HT-29 (cell line): ENCODE data around the gene SCCPDH. TPM values are rescaled to one million over a fixed set of nuclear protein-coding genes. Genes with fewer than 3 reads are reported as not detected.
A peak's percentile ranks its signal among the peaks of the same experiment; 100 is the strongest.
"Not testable (repeated sequence)": the region's sequence is repeated elsewhere in the genome, so short reads cannot be mapped to it uniquely, and the experiment has no call there.

Experiments used
- DNase-seq: peaks from one replicate; pipeline ENCODE4 v3.0.0-alpha.2; 2015; ENCODE audit warnings: low spot score
- total RNA-seq: library from RNA; depleted of rRNA; stranded (reverse); fragments of >200 nt; shearing (Covaris generic); gene quantifications from 2 replicates; pipeline ENCODE4 v1.2.3, GENCODE V29; 2014

SCCPDH gene
- total RNA-seq, 1 experiment from 2014 or later = 21.5 TPM

DNA sequence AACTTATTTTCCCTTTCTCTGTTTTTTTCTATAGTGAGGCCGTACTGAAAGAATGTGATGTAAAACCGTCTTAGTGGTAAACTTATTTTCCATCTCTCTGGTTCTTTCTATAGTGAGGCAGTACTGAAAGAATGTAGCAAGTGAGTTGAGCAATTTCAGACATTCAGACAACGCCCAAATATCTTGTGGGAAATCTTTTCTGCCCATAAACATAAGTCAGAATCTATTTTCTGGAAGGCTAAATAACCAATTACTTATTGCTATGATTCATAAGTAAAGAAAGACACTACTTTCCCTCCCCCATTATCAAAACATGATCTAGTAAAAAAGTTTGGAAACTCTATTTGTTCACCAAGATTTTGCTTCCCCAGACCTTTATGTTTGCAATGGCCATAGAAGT, 18.8 kb upstream of the SCCPDH start:
- DNase-seq = no peak

DNA sequence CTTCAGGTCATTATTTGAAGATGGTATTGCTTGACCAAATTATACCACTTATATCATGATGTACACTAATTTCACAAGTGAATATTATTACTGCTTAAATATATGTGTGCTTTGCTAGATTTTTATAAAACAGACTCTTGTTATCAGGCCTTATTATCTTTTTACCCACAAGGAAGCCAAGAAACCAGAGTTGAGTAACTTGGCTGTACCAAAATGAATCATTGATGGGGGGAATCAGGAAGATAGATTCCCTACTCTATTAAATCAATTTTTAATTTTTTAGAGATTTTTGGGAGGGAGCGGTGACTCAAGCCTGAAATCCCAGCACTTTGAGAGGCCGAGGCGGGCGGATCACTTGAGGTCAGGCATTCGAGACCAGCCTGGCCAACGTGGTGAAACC, 16.0 kb upstream of the SCCPDH start:
- no peak for DNase-seq

DNA sequence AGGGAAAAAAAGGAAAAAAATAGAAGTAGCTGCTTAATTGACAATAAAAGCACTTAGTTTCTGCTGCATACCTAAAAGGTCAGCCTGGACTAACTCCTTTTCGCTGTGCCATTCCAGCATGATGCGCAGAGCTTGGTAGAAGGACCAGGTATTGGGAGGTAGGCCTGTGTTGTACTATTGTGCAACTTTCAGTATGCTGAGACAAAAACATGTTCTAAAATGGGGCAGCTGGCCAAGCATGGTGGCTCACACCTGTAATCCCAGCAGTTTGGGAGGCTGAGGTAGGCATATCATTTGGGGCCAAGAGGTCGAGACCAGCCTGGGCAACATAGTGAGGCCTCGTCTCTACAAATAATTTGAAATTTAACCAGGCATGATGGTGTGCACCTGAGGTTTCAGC, 15.0 kb upstream of the SCCPDH start:
- DNase-seq = no peak

DNA sequence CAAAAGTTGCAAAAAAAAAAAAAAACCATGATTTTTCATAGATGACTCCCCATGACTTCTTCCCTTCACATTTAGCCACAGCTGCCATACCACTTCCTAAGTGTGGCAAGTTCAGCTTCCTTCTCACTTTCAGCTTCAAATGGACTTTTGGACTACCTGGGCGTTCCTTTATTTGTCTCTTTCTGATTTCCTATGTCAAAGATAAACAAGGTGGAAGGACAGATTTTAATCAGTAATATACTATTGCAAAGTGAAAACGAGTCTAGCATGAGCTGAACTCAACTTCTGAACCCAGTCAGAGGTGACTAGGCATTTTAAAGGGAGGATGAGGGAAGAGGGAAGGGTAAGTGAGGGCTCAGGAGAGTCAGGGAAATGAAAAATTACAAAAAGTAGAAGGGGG, 14.4 kb upstream of the SCCPDH start:
- peak; percentile 48 for DNase-seq

DNA sequence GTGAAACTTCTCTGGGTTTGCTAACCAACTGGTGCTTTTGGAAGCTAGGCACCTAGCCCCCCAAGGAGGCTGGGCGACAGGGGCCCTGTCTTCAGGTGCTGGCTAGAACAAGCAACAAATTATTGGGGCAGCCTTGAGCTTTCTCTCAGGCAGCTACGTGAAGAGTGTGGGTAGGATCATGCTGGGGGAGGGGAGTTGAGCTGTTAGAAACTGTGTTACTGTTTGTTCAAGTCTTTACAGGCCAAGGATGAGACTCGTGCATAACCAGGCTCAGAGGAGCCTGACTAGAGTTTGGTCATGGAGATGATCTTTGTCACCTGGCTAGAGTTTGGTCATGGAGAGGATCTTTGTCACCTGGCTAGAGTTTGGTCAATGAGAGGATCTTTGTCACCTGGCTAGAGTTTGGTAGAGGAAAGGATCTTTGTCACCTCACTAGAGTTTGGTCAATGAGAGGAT, 12.6 kb upstream of the SCCPDH start:
- no peak for DNase-seq

DNA sequence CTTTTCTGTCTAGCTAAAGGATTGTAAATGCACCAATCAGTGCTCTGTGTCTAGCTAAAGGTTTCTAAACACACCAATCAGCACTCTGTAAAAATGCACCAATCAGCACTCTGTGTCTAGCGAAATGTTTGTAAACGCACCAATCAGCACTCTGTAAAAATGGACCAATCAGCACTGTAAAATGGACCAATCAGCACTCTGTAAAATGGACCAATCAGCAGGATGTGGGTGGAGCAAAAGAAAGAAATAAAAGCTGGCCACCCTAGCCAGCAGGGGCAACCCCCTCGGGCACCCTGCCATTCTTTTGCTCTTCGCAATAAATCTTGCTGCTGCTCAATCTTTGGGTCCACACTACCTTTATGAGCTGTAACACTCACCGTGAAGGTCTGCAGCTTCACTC, 11.8 kb upstream of the SCCPDH start:
- DNase-seq = not testable (repeated sequence)

DNA sequence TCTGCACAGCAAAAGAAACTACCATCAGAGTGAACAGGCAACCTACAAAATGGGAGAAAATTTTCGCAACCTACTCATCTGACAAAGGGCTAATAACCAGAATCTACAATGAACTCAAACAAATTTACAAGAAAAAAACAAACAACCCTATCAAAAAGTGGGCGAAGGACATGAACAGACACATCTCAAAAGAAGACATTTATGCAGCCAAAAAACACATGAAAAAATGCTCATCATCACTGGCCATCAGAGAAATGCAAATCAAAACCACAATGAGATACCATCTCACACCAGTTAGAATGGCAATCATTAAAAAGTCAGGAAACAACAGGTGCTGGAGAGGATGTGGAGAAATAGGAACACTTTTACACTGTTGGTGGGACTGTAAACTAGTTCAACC, 4.8 kb upstream of the SCCPDH start:
- DNase-seq = not testable (repeated sequence)

DNA sequence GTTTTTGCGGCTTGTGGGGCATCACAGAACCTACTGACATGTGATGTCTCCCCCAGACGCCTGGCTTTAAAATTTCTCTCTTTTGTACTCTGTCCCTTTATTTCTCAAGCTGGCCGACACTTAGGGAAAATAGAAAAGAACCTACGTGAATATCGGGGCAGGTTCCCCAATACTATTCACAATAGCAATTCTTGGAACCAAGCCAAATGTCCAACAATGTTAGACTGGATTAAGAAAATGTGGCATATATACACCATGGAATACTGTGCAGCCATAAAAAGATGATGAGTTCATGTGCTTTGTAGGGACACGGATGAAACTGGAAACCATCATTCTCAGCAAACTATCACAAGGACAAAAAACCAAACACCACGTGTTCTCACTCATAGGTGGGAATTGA, 3.4 kb upstream of the SCCPDH start:
- DNase-seq = not testable (repeated sequence)

DNA sequence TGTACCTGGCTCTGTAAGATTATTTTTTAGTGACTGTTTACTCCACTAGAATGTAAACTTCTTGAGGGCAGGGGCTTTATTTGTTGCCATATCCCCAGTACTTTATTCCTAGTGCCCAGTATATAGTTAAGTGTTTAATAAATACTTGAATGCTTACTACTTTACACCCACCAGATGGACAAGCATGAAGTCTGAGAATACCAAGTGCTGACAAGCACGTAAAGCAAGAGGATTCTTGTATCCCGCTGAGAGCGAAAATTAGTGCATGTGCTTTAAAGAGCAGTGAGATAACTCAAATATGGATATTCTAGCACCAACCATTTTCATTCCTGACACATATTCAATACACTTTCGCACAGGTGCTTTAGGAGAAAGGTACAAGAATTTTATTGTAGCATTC, 1.5 kb upstream of the SCCPDH start:
- DNase-seq = no peak

DNA sequence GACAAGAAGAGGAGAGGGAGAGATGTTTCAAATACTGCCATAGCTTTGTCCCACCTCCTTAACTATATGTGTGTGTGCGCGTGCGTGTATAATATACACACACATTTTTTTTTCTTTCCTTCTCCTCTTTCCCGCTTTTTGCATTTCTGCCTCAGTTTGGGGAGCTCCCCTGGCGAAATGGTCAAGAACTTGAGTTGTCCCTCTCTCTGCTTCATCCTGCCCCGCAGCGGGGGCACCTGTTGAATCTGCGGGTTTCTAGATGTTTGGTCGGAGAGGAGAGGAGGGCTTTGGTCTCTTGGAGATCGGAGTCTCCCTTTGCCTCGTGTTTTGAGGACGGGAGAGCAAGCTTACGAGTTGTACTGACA, 504 bp downstream of the SCCPDH start:
- DNase-seq = peak; percentile 41

DNA sequence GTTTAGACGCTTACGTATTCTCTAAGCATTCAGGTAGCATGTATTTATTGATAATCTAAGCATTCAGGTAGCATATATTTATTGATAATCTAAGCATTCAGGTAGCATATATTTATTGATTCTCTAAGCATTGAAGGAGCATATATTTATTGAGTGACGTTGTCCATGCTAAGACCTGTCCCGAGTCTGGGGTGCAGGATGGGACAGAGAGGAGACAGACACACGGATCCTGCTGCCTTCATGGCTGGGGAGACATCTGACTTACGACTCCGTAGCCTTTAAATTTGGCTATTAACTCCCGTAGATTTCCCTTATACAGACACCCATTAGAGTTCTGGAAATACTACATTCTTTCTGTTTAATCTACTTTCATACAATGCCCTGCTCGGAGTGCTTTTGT, 982 bp downstream of the SCCPDH start:
- DNase-seq = no peak

DNA sequence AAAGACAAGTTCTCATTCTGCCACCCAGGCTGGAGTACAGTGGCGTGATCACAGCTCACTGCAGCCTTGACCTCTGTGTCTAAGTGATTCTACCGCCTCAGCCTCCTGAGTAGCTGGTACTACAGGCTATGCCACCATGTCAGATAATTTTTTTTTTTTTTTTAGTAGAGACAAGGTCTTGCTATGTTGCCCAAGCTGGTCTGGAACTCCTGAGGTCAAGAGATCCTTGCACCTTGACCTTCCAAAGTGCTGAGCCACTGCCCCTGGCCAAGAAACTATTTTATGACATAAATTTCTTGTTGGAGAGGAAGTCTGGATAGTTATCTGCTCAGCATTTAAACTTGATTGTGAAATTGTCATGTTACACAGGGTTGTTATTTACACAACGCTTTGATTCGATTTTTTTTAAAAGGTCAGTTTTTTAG, 2.1 kb downstream of the SCCPDH start:
- DNase-seq = no peak

DNA sequence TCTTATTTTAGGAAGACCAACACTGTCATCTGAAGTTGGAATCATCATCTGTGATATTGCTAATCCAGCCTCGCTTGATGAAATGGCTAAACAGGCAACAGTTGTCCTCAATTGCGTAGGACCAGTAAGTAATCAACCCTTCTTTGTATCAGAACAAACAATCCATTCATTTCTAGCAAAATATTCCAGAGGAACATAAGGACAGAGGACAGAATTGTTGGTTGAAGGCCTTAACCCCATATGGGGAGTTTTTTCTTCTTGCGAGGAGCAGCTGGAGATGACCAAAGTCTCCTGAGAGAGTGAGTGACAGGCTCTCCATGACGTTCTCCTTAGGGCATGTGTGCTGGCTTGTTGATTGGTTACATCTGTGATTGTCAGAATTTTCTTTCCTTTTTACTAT, 2.7 kb downstream of the SCCPDH start:
- no peak for DNase-seq

DNA sequence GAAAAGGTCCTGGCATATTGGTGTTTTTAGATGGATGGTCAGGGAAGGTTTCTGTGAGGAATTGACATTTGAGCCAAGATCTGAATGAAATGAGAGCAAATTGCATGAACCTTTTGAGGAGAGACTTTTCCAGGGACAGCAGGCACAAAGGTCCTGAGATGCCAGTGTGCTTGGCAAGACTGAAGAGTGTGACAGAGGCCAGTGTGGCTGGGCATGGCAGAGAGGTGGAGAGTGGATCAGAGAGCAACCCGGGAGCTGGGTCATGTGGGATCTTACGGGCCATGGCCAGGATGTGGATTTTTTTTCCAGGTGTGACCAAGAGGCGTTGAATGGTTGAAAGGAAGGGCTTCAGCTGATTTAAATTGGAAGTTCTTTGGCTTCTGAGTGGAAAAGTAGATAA, 3.4 kb downstream of the SCCPDH start:
- DNase-seq = no peak

DNA sequence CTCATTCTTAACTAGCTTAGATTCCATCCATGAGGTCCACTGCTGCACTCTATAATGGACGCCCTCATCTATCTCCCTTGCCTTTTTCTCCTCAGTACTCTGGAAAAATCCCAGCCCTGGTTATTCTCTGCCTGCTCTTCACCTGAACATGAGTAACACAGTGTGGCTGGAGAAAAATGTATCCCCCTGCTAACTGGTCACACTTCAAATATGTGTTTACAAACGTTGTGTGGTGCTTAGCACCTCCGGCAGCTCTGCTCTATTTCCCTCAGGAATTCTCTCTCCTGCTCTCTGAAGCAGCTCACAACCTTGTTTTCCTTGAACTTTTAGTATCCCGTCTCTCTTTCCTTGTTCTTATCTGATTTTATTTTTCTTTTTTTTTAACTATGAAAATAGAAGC, 4.1 kb downstream of the SCCPDH start:
- no peak for DNase-seq

DNA sequence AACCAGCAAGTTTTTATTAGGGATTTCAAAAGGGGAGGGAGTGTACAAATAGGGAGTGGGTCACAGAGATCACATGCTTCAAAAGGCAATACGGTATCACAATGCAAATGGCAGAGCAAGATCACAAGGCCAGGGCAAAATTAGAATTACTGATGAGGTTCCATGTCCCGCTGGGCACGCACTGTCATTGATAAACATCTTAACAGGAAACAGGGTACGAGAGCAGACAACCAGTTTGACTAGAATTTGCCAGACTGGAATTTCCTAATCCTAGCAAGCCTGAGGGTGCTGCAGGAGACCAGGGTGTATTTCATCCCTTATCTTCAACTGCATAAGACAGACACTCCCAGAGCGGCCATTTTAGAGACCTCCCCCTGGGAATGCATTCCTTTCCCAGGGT, 4.8 kb downstream of the SCCPDH start:
- DNase-seq = not testable (repeated sequence)

DNA sequence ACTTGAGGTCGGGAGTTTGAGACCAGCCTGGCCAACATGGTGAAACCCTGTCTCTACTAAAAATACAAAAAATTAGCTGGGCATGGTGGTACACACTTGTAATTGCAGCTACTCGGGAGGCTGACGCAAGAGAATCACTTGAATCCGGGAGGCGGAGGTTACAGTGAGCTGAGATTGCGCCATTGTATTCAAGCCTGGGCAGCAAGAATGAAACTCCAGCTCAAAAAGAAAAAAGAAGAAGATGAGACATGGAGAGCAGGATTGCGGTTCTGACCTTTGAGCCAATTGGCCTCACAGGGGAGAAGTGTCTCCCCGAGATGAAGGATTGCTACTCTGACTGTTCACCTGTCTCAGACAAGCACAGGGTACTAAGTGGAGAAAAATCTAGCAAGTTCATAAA, 6.6 kb downstream of the SCCPDH start:
- DNase-seq = no peak

DNA sequence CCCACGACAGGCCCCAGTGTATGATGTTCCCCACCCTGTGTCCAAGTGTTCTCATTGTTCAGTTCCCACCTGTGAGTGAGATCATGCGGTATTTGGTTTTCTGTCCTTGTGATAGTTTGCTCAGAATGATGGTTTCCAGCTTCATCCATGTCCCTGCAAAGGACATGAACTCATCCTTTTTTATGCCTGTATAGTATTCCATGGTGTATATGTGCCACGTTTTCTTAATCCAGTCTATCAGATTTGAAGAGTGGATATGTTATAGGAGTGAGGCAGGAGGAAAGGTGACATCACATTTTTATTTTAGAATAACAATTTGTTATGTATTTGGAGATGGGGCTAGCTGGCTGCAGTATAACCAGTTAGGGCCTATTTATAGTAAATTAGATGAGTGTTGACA, 7.7 kb downstream of the SCCPDH start:
- not testable (repeated sequence) for DNase-seq

DNA sequence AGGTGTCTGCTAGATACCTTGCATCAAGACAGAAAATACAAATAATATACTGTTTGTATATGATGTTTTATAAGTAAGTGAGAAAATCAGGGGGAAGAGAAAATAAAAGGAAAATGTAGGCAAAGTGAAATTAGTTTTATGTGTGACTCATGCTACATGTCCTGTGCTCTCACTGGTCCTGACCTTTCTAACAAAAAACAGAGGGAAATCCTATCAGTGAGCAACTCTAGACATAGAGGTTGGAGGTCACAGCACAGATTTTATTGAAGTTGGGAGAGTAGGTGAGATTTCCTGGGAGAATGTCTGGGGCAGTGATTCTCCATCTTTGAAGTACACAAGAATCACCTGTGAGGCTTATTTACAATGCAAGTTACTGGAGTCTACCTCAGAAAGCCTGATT, 9.5 kb downstream of the SCCPDH start:
- no peak for DNase-seq

DNA sequence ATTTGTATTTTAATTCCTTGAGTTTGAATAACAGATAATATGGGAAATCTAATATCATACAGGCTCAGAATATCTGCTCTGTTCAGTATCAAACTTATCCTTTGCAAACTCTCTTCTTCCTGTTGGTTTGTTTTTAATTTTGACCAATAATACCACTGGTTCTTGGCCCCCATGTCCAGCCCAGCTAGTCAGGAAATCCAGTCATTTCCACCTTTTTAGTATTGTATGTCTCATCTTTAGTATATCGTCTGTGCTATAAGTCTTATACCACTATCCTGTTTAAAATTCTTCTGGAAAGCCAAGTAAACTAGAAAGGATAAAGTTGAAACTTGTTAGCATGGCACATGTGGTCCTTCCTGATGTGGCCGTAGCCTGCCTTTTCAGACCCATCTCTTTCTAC, 10.7 kb downstream of the SCCPDH start:
- DNase-seq = no peak

DNA sequence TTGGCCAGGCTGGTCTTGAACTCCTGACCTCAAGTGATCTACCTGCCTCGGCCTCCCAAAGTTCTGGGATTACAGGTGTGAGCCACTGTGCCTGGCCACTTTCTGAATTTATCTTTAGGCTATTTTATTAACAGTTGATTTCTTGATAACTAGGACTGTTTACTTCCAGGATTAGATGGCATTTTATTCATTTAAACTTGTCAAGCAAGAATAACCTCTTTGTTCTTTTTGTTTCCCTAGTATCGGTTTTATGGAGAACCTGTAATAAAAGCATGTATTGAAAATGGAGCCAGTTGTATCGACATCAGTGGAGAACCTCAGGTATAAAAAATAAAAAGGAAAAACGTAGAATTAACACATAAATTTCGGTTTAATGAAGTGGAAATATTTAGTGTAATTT, 11.5 kb downstream of the SCCPDH start:
- no peak for DNase-seq

DNA sequence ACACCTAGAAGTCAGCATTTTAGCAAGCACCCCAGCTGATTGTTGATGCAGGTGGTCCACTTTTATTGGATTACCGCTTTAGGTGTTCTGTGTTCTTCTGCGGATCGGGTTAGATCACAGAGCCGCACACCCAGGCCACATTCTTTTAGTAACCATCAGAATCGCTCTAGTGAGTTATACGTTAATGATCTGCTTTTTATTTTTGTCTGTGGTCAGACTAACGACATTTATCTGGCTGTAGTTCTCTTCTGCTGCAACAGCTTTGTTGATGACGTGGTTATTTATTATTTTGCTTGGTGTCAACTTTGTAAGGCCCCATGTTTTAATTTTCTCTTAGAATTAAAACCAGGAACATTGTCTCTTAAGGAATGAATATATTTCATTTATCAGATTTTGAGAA, 18.2 kb downstream of the SCCPDH start:
- no peak for DNase-seq

DNA sequence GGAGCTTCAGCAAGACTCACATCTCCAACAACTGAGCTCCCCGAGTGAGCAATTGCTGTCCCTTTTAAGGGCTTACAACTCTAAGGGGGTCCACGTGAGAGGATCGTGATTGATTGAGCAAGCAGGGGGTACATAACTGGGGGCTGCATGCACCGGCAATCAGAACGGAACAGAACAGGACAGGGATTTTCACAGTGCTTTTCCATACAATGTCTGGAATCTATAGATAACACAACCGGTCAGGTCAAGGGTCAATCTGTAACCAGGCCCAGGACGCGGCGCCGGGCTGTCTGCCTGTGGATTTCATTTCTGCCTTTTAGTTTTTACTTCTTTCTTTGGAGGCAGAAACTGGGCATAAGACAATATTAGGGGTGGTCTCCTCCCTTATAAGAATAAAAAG, 21.9 kb downstream of the SCCPDH start:
- not testable (repeated sequence) for DNase-seq

DNA sequence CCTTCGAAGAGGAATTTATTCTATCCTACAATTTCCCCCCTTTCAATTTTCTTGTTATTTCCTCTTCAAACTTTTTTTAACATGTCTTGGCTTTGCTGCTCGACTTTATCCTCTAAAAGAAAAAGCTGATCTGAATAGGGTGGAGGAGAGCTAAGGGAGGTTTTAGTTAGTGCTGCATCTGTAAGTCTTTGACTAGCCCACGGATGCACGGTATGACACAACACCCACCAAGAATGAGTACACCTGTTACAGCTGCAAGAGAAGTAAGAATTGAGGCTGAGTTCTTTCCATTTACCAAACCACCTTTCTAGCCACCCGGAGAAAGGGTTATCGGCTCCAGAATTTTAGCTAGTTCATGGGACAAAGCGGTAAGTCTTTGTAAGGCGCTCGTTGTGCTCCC, 23.8 kb downstream of the SCCPDH start:
- no peak for DNase-seq

DNA sequence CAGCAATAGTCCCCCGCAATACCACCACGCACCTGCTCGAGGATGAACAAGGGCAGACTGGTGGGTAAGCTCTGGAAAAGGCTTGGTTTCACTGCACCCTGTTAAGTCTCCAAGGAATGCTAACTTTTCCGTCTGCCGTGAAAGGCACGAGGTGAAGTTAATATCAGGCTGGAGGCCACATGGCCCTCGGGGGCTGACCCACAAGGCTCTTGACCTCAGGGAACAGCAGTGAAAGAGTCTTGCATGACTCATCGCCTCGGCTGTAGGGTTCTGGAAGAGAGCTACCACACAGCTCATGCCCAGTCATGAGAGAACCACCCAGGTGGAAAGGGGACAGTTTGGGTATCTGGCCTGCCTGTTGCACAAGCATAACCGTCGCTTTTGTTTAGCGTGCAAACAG, 24.7 kb downstream of the SCCPDH start:
- DNase-seq = no peak
